ENCODE measurements around the gene POLN.

POLN gene

DNA sequence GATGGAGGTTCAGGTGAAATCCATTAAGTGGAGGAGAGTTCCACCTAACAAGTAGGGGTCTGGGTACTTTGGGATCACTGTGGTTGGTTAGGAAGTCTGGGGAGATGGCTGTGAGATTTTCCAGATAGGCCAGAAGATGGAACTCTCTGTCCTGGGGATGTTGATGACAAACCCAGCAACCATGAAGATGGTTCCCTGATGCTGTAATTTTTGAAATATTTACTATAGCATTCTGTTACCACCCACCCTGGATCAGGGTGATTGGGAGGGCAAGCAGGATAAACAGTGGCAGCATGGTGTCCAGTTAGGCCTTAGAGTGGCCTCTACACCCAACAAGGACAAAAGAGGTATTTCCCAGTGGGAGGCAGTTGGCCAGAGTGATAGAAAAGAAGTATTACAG, 217.2 kb downstream of the POLN start:
- DNase-seq: no peak

All from DMS79 (cell line).